HepG2 (cell line): ENCODE results near the gene PDCD1LG2. TPM values are rescaled to one million over a fixed set of nuclear protein-coding genes. Genes with fewer than 3 reads are reported as not detected.

ENCODE experiments used
- ATAC-seq: fragments of 200-7000 bp; cut with Tn5 transposase; 3 replicates; pipeline ENCODE4 v1.9.1; 2020; ENCODE audit warnings: mild to moderate bottlenecking, moderate library complexity
- BruUV-seq: library from RNA; stranded (reverse); fragments of 400-500 nt; replicated peaks from 2 replicates; lab custom pipeline; 2021; lab: Mats Ljungman, UMichigan
- CTCF ChIA-PET: fragments of 300-600 bp; formaldehyde crosslinking; extraction: SDS; loops from one replicate; lab custom pipeline; 2021; ENCODE audit warnings: low total read pairs, inconsistent platforms, low intra/inter-chr PET ratio; lab: Yijun Ruan, JAX
- POLR2A ChIA-PET: fragments of 350-600 bp; sonication (Branson Sonifier 250); formaldehyde crosslinking; loops from one replicate; lab custom pipeline; 2020; ENCODE audit warnings: antibody characterized with exemption, inconsistent platforms; lab: Yijun Ruan, JAX
- DNase-seq: peaks from one replicate; pipeline ENCODE4 v3.0.0-alpha.2; 2015; ENCODE audit warnings: low spot score
- FAIRE-seq: peaks from 3 replicates; lab custom pipeline; 2011; peaks lifted over from hg19 to GRCh38; lab: Jason Lieb, UNC
- H2AFZ ChIP-seq: one replicate; pipeline ENCODE4 v1.6.1; 2011; ENCODE audit warnings: low read length, inconsistent platforms
- H3K27ac ChIP-seq: fragments of 300-600 bp; 3 replicates; pipeline ENCODE4 v1.8.0; 2011; ENCODE audit warnings: mixed run types, mild to moderate bottlenecking, mixed read lengths, low read length, inconsistent platforms; ENCODE audit not compliant: insufficient read depth; ENCODE audit errors: extremely low read length
- H3K27me3 ChIP-seq, 2 experiments: fragments of 200-600 bp in 1 of 2; 2 replicates in 1 of 2; 3 replicates in 1 of 2; pipeline versions ENCODE4 v1.6.0 to v1.8.0; 2011; ENCODE audit warnings: low read length in 2 of 2, mild to moderate bottlenecking in 2 of 2, moderate library complexity in 2 of 2, inconsistent platforms in 1 of 2; ENCODE audit not compliant: insufficient read depth in 2 of 2, control insufficient read depth in 1 of 2
- H3K36me3 ChIP-seq, 2 experiments: fragments of 200-600 bp in 1 of 2; replicated peaks in 1 of 2; 2 replicates in 1 of 2; 3 replicates in 1 of 2; pipeline versions ENCODE4 v1.5.1 to v1.8.0; 2011; ENCODE audit warnings: low read length in 2 of 2, inconsistent platforms in 1 of 2; ENCODE audit not compliant: insufficient read depth in 2 of 2, control insufficient read depth in 1 of 2
- H3K4me1 ChIP-seq: 2 replicates; pipeline ENCODE4 v1.5.1; 2012; ENCODE audit warnings: low read length, inconsistent platforms; ENCODE audit not compliant: insufficient read depth
- H3K4me2 ChIP-seq: 2 replicates; pipeline ENCODE4 v1.6.0; 2011; ENCODE audit warnings: low read depth, low read length, inconsistent platforms
- H3K4me3 ChIP-seq, 3 experiments: fragments of 200-600 bp in 1 of 3; sonication (generic), shearing (Covaris generic) in 1 of 3; replicated peaks in 1 of 3; 2 replicates each; pipeline ENCODE4 v1.5.1; 2011 to 2016; ENCODE audit warnings: low read length in 3 of 3, inconsistent platforms in 2 of 3, low read depth in 2 of 3, mild to moderate bottlenecking in 2 of 3, control low read depth in 1 of 3, mixed read lengths in 1 of 3; ENCODE audit not compliant: insufficient read depth in 1 of 3
- H3K79me2 ChIP-seq: one replicate; pipeline ENCODE4 v1.6.1; 2011; ENCODE audit warnings: low read length, inconsistent platforms; ENCODE audit not compliant: insufficient read depth
- H3K9ac ChIP-seq: 2 replicates; pipeline ENCODE4 v1.6.0; 2011; ENCODE audit warnings: mild to moderate bottlenecking, low read depth, low read length, inconsistent platforms; ENCODE audit not compliant: insufficient read depth
- H3K9me3 ChIP-seq: 2 replicates; pipeline ENCODE4 v1.5.1; 2012; ENCODE audit warnings: mild to moderate bottlenecking, low read length
- H4K20me1 ChIP-seq: 2 replicates; pipeline ENCODE4 v1.6.0; 2011; ENCODE audit warnings: inconsistent platforms, mild to moderate bottlenecking, low read length, moderate library complexity; ENCODE audit not compliant: insufficient read depth
- KLF15 ChIP-seq: sonication (generic); formaldehyde crosslinking; IDR thresholded peaks from 2 replicates; pipeline ENCODE4 v1.8.1; 2023; ENCODE audit warnings: borderline replicate concordance, mild to moderate bottlenecking, inconsistent platforms, missing genetic modification reagents, mixed read lengths
- MAFG ChIP-seq: sonication (generic); formaldehyde crosslinking; IDR thresholded peaks from 2 replicates; pipeline ENCODE4 v1.5.1; 2020; ENCODE audit warnings: mild to moderate bottlenecking, missing genetic modification reagents
- TBP ChIP-seq: sonication (generic); formaldehyde crosslinking; IDR thresholded peaks from 2 replicates; pipeline ENCODE4 v1.5.0; 2020; ENCODE audit warnings: missing genetic modification reagents
- ZMYM4 ChIP-seq: sonication (generic); formaldehyde crosslinking; IDR thresholded peaks from 2 replicates; pipeline ENCODE4 v1.8.1; 2023; ENCODE audit warnings: mild to moderate bottlenecking, missing genetic modification reagents
- ZNF136 ChIP-seq: sonication (generic); formaldehyde crosslinking; IDR thresholded peaks from 2 replicates; pipeline ENCODE4 v1.8.1; 2022; ENCODE audit warnings: low read depth, mild to moderate bottlenecking, moderate library complexity, missing genetic modification reagents
- ZNF251 ChIP-seq: sonication (generic); formaldehyde crosslinking; IDR thresholded peaks from 2 replicates; pipeline ENCODE4 v1.9.0; 2021; ENCODE audit warnings: mild to moderate bottlenecking, missing genetic modification reagents
- ZNF30 ChIP-seq: sonication (generic); formaldehyde crosslinking; IDR thresholded peaks from 2 replicates; pipeline ENCODE4 v1.5.0; 2020; ENCODE audit warnings: mild to moderate bottlenecking, missing genetic modification reagents
- ZNF329 ChIP-seq: sonication (generic); formaldehyde crosslinking; IDR thresholded peaks from 2 replicates; pipeline ENCODE4 v1.9.0; 2021; ENCODE audit warnings: low read depth, mild to moderate bottlenecking, missing genetic modification reagents
- in situ Hi-C: cut with HindIII; loops from 2 replicates; pipeline ENCODE4 v1.10.0; 2017; ENCODE audit warnings: low pct_unique_long_range_greater_than_20kb; ENCODE audit not compliant: extremely low pct_ligation_motif_present
- intact Hi-C: fragments of 100-400 bp; cut with micrococcal nuclease; formaldehyde crosslinking; loops from one replicate; pipeline ENCODE4 v1.10.0; 2022; ENCODE audit not compliant: unreplicated experiment
- polyA plus RNA-seq, 8 experiments: library from polyadenylated mRNA; depleted of rRNA in 3 of 8; stranded (reverse) in 7 of 8; unstranded in 1 of 8; fragments of >200 nt; fragmentation: Illumina TruSeq in 4 of 8; extraction: Trizol in 4 of 8; gene quantifications; 2 replicates each; pipeline versions ENCODE4 v1.2.1 to v1.2.3, GENCODE V29; 2011 to 2016; ENCODE audit warnings: low read depth in 4 of 8, missing spikeins in 1 of 8, mixed read lengths in 1 of 8; ENCODE audit not compliant: insufficient read depth in 1 of 8
- total RNA-seq, 5 experiments: library from RNA; depleted of rRNA; stranded (reverse); fragments of >200 nt; fragmentation: Illumina TruSeq; extraction: Trizol; gene quantifications; 2 replicates each; pipeline ENCODE4 v1.2.3, GENCODE V29; 2016; ENCODE audit warnings: low read depth in 1 of 5
- TF ChIP-seq, protein P1 (sequence below): sonication (generic); formaldehyde crosslinking; IDR thresholded peaks from 2 replicates; pipeline ENCODE4 v1.4.0; 2020; ENCODE audit warnings: missing genetic modification reagents
- TF ChIP-seq, protein P2 (sequence below): sonication (generic); formaldehyde crosslinking; conservative IDR thresholded peaks from 2 replicates; pipeline ENCODE4 v1.8.1; 2023; ENCODE audit warnings: missing genetic modification reagents
- TF ChIP-seq, protein P3 (sequence below): sonication (generic); formaldehyde crosslinking; IDR thresholded peaks from 2 replicates; pipeline ENCODE4 v1.9.0; 2021; ENCODE audit warnings: missing genetic modification reagents, mild to moderate bottlenecking, borderline replicate concordance

The PDCD1LG2 gene
- total and polyA plus RNA-seq, 2 of the 13 experiments (the other 11 are each of a cell fraction or from before 2014, with no cell fraction given), result not detected

DNA sequence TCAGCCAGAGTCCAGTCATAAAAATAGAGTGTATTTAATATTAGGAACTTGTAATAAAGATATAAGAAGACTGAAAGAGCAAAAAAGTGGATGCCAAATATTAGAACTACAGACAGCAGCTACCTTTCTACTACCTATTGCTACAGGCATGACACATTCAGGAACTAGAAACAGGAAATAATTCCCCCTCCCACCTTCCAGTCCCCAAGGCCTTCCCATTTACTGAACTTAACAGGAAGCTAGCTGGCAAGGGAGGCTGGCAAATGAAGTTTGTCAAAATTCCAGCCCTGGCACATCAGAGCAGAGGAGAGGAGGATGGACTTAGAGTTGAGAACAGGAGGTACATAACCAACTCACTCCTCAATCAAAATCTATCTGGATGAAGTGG lies 68.4 kb downstream of the PDCD1LG2 start:
- H3K27me3 ChIP-seq, result no peaks in the 10 kb centered on the region
- TF ChIP-seq KLF15 (CRISPR knock-in tag), result no peak
- no peak for TF ChIP-seq ZNF329
- TF ChIP-seq, protein P1, sequence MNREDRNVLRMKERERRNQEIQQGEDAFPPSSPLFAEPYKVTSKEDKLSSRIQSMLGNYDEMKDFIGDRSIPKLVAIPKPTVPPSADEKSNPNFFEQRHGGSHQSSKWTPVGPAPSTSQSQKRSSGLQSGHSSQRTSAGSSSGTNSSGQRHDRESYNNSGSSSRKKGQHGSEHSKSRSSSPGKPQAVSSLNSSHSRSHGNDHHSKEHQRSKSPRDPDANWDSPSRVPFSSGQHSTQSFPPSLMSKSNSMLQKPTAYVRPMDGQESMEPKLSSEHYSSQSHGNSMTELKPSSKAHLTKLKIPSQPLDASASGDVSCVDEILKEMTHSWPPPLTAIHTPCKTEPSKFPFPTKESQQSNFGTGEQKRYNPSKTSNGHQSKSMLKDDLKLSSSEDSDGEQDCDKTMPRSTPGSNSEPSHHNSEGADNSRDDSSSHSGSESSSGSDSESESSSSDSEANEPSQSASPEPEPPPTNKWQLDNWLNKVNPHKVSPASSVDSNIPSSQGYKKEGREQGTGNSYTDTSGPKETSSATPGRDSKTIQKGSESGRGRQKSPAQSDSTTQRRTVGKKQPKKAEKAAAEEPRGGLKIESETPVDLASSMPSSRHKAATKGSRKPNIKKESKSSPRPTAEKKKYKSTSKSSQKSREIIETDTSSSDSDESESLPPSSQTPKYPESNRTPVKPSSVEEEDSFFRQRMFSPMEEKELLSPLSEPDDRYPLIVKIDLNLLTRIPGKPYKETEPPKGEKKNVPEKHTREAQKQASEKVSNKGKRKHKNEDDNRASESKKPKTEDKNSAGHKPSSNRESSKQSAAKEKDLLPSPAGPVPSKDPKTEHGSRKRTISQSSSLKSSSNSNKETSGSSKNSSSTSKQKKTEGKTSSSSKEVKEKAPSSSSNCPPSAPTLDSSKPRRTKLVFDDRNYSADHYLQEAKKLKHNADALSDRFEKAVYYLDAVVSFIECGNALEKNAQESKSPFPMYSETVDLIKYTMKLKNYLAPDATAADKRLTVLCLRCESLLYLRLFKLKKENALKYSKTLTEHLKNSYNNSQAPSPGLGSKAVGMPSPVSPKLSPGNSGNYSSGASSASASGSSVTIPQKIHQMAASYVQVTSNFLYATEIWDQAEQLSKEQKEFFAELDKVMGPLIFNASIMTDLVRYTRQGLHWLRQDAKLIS (CRISPR knock-in tag), result no peak
- no peak for TF ChIP-seq TBP (CRISPR knock-in tag)
- TF ChIP-seq MAFG, result no peak
- TF ChIP-seq, protein P2, sequence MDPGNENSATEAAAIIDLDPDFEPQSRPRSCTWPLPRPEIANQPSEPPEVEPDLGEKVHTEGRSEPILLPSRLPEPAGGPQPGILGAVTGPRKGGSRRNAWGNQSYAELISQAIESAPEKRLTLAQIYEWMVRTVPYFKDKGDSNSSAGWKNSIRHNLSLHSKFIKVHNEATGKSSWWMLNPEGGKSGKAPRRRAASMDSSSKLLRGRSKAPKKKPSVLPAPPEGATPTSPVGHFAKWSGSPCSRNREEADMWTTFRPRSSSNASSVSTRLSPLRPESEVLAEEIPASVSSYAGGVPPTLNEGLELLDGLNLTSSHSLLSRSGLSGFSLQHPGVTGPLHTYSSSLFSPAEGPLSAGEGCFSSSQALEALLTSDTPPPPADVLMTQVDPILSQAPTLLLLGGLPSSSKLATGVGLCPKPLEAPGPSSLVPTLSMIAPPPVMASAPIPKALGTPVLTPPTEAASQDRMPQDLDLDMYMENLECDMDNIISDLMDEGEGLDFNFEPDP, result no peak
- TF ChIP-seq ZMYM4 (CRISPR knock-in tag), result no peak
- TF ChIP-seq, protein P3, sequence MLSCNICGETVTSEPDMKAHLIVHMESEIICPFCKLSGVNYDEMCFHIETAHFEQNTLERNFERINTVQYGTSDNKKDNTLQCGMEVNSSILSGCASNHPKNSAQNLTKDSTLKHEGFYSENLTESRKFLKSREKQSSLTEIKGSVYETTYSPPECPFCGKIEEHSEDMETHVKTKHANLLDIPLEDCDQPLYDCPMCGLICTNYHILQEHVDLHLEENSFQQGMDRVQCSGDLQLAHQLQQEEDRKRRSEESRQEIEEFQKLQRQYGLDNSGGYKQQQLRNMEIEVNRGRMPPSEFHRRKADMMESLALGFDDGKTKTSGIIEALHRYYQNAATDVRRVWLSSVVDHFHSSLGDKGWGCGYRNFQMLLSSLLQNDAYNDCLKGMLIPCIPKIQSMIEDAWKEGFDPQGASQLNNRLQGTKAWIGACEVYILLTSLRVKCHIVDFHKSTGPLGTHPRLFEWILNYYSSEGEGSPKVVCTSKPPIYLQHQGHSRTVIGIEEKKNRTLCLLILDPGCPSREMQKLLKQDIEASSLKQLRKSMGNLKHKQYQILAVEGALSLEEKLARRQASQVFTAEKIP (CRISPR knock-in tag), result no peak
- no peak for TF ChIP-seq ZNF251 (CRISPR knock-in tag)
- TF ChIP-seq ZNF136 (CRISPR knock-in tag), result no peak
- no peak for TF ChIP-seq ZNF30 (CRISPR knock-in tag)
- TF ChIP-seq, all 625 proteins: peak for 0
- ATAC-seq, result no peak
- H3K27ac ChIP-seq, result no peak overlapping the region
- FAIRE-seq, result no peak
- H3K4me3 ChIP-seq, result no peak overlapping the region
- H2AFZ ChIP-seq, result no peak overlapping the region
- intact Hi-C loops, result no loop called here
- no peak overlapping the region for H3K9ac ChIP-seq
- no peaks in the 10 kb centered on the region for H3K9me3 ChIP-seq
- in situ Hi-C loops, result loop anchor here (25.0 kb wide), 1 partner anchor 816 kb away; no protein-coding TSS in a partner anchor
- H3K4me2 ChIP-seq, result no peak overlapping the region
- no peaks in the 10 kb centered on the region for H4K20me1 ChIP-seq
- H3K4me1 ChIP-seq, result no peaks in the 10 kb centered on the region
- CTCF ChIA-PET, result no interaction called here
- DNase-seq, result no peak
- no TSS peak for BruUV-seq
- POLR2A ChIA-PET, result no interaction called here
- no peaks in the 10 kb centered on the region for H3K79me2 ChIP-seq
- no peaks in the 10 kb centered on the region for H3K36me3 ChIP-seq
